PC-9 (cell line): ENCODE results near the gene PCSK9. TPM values are rescaled to one million over a fixed set of nuclear protein-coding genes. Genes with fewer than 3 reads are reported as not detected.
A peak's percentile ranks its signal among the peaks of the same experiment; 100 is the strongest.

Experiments
- BruUV-seq: library from RNA; stranded (reverse); fragments of 400-500 nt; replicated peaks from 2 replicates; lab custom pipeline; 2021; lab: Mats Ljungman, UMichigan
- CTCF ChIA-PET: fragments of 300-600 bp; sonication (Branson Sonifier 250); formaldehyde crosslinking; loops from one replicate; lab custom pipeline; 2022; ENCODE audit warnings: antibody characterized with exemption; lab: Charles Lee
- POLR2A ChIA-PET: fragments of 300-600 bp; sonication (Branson Sonifier 250); formaldehyde crosslinking; loops from one replicate; lab custom pipeline; 2022; ENCODE audit warnings: antibody characterized with exemption; ENCODE audit not compliant: unreplicated experiment; lab: Charles Lee
- DNase-seq, 2 experiments: peaks; one replicate each; pipeline versions ENCODE4 v3.0.0 to v3.0.0-alpha.2; 2015 to 2022; ENCODE audit warnings: mixed read lengths in 1 of 2
- H2AFZ ChIP-seq: fragments of 200-600 bp; sonication (generic); 2 replicates; pipeline ENCODE4 v1.8.1; 2017; ENCODE audit warnings: antibody characterized with exemption
- H3F3A ChIP-seq: fragments of 200-600 bp; sonication (generic); 2 replicates; pipeline ENCODE4 v1.8.1; 2017; ENCODE audit warnings: antibody characterized with exemption, mild to moderate bottlenecking, low read depth; ENCODE audit not compliant: insufficient read depth
- H3K27ac ChIP-seq: fragments of 200-600 bp; sonication (generic); 2 replicates; pipeline ENCODE4 v1.6.1; 2016; ENCODE audit warnings: mixed run types
- H3K27me3 ChIP-seq: fragments of 200-600 bp; sonication (generic); 2 replicates; pipeline ENCODE4 v1.6.1; 2016; ENCODE audit warnings: low read depth, mixed run types; ENCODE audit not compliant: insufficient read depth
- H3K36me3 ChIP-seq: fragments of 200-600 bp; sonication (generic); 2 replicates; pipeline ENCODE4 v1.6.1; 2016; ENCODE audit warnings: low read depth, mixed run types
- H3K4me1 ChIP-seq: fragments of 200-600 bp; sonication (generic); replicated peaks from 2 replicates; pipeline ENCODE4 v1.6.1; 2016; ENCODE audit warnings: mixed run types; ENCODE audit not compliant: insufficient read depth
- H3K4me2 ChIP-seq: fragments of 200-600 bp; sonication (generic); 2 replicates; pipeline ENCODE4 v1.6.1; 2017; ENCODE audit warnings: mixed run types
- H3K4me3 ChIP-seq: fragments of 200-600 bp; sonication (generic); 2 replicates; pipeline ENCODE4 v1.6.1; 2016; ENCODE audit warnings: mixed run types
- H3K79me2 ChIP-seq: fragments of 200-600 bp; sonication (generic); 2 replicates; pipeline ENCODE4 v1.6.1; 2017; ENCODE audit warnings: low read depth, mixed run types
- H3K9me2 ChIP-seq: fragments of 200-600 bp; sonication (generic); 2 replicates; pipeline ENCODE4 v1.8.1; 2017; ENCODE audit warnings: mild to moderate bottlenecking; ENCODE audit not compliant: insufficient read depth
- H3K9me3 ChIP-seq: fragments of 200-600 bp; sonication (generic); 2 replicates; pipeline ENCODE4 v1.8.1; 2016; ENCODE audit warnings: low read depth; ENCODE audit not compliant: insufficient read depth
- H4K20me1 ChIP-seq: fragments of 200-600 bp; sonication (generic); 2 replicates; pipeline ENCODE4 v1.8.1; 2017; ENCODE audit not compliant: insufficient read depth
- CTCF ChIP-seq: fragments of 200-600 bp; sonication (generic); conservative IDR thresholded peaks from 2 replicates; pipeline ENCODE4 v1.6.1; 2017; ENCODE audit warnings: mixed run types, antibody characterized with exemption, mild to moderate bottlenecking, moderate library complexity
- EZH2 ChIP-seq: fragments of 200-600 bp; sonication (generic); IDR thresholded peaks from 2 replicates; pipeline ENCODE4 v1.8.0; 2017; ENCODE audit warnings: antibody characterized with exemption, low read depth
- intact Hi-C: fragments of 100-400 bp; cut with micrococcal nuclease; formaldehyde crosslinking; loops from one replicate; pipeline ENCODE4 v1.10.0; 2022; ENCODE audit not compliant: unreplicated experiment
- total RNA-seq: library from RNA; stranded (reverse); gene quantifications from 2 replicates; pipeline ENCODE4 v1.2.3, GENCODE V29; 2021

PCSK9 gene
- total RNA-seq, 1 experiment from 2014 or later: 133 TPM

DNA sequence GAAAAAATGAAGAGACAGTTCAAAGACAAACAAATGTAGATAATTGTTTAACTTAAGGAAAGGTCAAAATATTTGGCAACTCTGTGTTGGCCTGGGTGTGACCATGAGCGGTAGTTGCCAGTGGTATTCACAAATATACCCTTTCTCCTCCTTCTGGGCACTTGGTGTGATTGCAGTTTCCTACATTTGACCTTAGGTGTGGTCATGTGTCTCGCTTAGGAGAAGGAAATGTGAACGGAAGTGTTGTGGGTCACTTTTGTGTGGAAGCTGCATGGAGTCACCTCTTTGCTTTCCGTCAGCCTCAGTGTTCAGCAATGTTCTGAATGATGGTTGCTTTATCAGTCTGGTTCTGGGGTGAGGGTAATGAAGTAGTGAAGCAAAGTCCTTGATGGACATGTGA lies 3.4 kb upstream of the PCSK9 start:
- no TSS peak for BruUV-seq
- Histone ChIP-seq H2AFZ (no peak overlapping the region), H3K4me1 (peaks cover 30% of the 10 kb centered on the region), H3K9me3 (no peaks in the 10 kb centered on the region), H3K79me2 (peaks cover 12% of the 10 kb centered on the region), H3K4me2 (no peak overlapping the region), H3F3A (no peaks in the 10 kb centered on the region; the same call in 1 of the 2 replicates), H4K20me1 (no peaks in the 10 kb centered on the region), H3K36me3 (no peaks in the 10 kb centered on the region), H3K9me2 (no peaks in the 10 kb centered on the region), H3K27me3 (0 out of 2 replicates have a peak, but pooled peaks cover 4% of the 10 kb centered on the region), H3K27ac (no peak overlapping the region), H3K4me3 (no peak overlapping the region)
- no peak for TF ChIP-seq EZH2
- no peak for TF ChIP-seq CTCF
- CTCF ChIA-PET: interaction anchor here (0.5 to 0.6 kb wide), 2 partner anchors 39 to 531 kb away, joined by 3 to 4 read pairs; no protein-coding TSS in a partner anchor
- intact Hi-C loops: no loop called here
- peak in 1 of 2 experiments; percentile 52 for DNase-seq
- POLR2A ChIA-PET: no interaction called here

DNA sequence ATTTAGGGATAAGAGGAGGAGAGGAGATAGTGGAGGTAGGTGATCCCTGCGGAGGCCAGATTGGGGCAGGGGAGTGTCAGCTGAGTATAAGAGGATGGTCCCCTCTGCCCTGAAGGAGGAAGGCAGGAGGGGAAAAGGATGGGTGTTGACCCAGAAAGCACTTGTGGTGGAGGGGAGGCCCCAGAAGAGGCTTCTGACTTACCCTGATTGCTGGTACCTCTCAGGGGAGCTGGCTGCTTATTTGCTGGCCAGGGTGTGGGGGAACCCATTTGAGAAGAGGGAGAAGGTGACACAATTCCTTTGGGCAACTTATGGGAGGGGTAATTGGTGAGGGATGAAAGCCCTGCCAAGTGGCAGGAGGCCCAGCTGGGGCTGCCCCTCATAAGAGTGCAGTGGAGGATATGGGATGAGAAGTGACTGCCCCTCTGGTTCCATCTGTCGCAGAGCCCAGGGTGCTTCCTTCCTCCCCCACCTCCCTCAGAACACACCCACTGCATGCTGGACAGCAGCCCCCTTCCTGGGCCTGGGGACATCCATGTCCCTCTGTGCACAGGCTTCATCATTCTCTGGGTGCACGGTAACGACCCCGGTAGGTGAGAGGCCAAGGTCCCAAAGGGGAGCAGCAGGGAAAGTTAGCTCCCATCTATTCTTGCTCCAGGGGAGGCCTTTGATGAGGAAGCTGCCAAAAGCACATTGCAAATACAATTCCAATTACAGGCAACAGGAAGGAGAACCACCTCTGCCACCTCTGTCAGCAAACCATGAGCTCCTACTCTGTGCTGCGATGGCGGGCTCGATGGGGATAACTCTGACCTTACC lies 1.4 kb upstream of the PCSK9 start:
- BruUV-seq: no TSS peak
- peaks cover 35% of the 10 kb centered on the region for H3K4me1 ChIP-seq
- no peak overlapping the region for H2AFZ ChIP-seq
- H3K79me2 ChIP-seq: peaks cover 17% of the 10 kb centered on the region
- H3K9me3 ChIP-seq: no peaks in the 10 kb centered on the region
- CTCF ChIA-PET: no interaction called here
- H3K9me2 ChIP-seq: no peaks in the 10 kb centered on the region
- POLR2A ChIA-PET: no interaction called here
- H3F3A ChIP-seq: no peaks in the 10 kb centered on the region; the same call in 1 of the 2 replicates
- H4K20me1 ChIP-seq: no peaks in the 10 kb centered on the region
- DNase-seq: no peak
- H3K36me3 ChIP-seq: no peaks in the 10 kb centered on the region
- no peak overlapping the region for H3K4me3 ChIP-seq
- no peak overlapping the region for H3K4me2 ChIP-seq
- H3K27me3 ChIP-seq: 0 out of 2 replicates have a peak, but pooled peaks cover 4% of the 10 kb centered on the region
- intact Hi-C loops: no loop called here
- H3K27ac ChIP-seq: no peak overlapping the region
- TF ChIP-seq CTCF: no peak
- no peak for TF ChIP-seq EZH2

- no peaks in the 10 kb centered on the region for H4K20me1 ChIP-seq
- DNase-seq: no peak
- H3K27ac ChIP-seq: no peak overlapping the region
- no peak overlapping the region for H2AFZ ChIP-seq
- peaks cover 17% of the 10 kb centered on the region for H3K79me2 ChIP-seq
- peak overlapping the region; percentile 85 for H3K4me2 ChIP-seq
- TF ChIP-seq EZH2: no peak
- no peak for TF ChIP-seq CTCF
- no peaks in the 10 kb centered on the region for H3K36me3 ChIP-seq
- POLR2A ChIA-PET: no interaction called here
- intact Hi-C loops: no loop called here
- no peak overlapping the region for H3K4me3 ChIP-seq
- CTCF ChIA-PET: no interaction called here
- no peaks in the 10 kb centered on the region for H3K9me3 ChIP-seq
- peaks cover 35% of the 10 kb centered on the region for H3K4me1 ChIP-seq
- H3F3A ChIP-seq: no peaks in the 10 kb centered on the region; the same call in 1 of the 2 replicates
- no peaks in the 10 kb centered on the region for H3K9me2 ChIP-seq
- H3K27me3 ChIP-seq: 0 out of 2 replicates have a peak, but pooled peaks cover 2% of the 10 kb centered on the region
- BruUV-seq: no TSS peak
Observed at GRCh38 chr1:55038552-55038838, 853 bp upstream of the PCSK9 start.
